Loucy (cell line): ENCODE results near the gene BUB1.

Source experiments
- H2AFZ ChIP-seq: fragments of 200-600 bp; sonication (generic); 2 replicates; pipeline ENCODE4 v1.6.0; 2016; ENCODE audit warnings: antibody characterized with exemption, mild to moderate bottlenecking, low read length, moderate library complexity
- H3F3A ChIP-seq: fragments of 200-600 bp; 2 replicates; pipeline ENCODE4 v1.6.0; 2016; ENCODE audit warnings: antibody characterized with exemption, low read depth, mild to moderate bottlenecking
- H3K27me3 ChIP-seq: fragments of 200-600 bp; sonication (generic); 2 replicates; pipeline ENCODE4 v1.6.1; 2014; ENCODE audit warnings: low read length, mild to moderate bottlenecking; ENCODE audit not compliant: insufficient read depth, poor library complexity, severe bottlenecking
- H3K36me3 ChIP-seq: fragments of 200-600 bp; sonication (generic); 2 replicates; pipeline ENCODE4 v1.6.1; 2016; ENCODE audit warnings: low read length; ENCODE audit not compliant: insufficient read depth
- H3K4me1 ChIP-seq: fragments of 200-600 bp; sonication (generic); 2 replicates; pipeline ENCODE4 v1.5.1; 2014; ENCODE audit warnings: low read length, mild to moderate bottlenecking; ENCODE audit not compliant: insufficient read depth, poor library complexity, severe bottlenecking
- H3K4me2 ChIP-seq: fragments of 200-600 bp; sonication (generic); 2 replicates; pipeline ENCODE4 v1.6.0; 2014; ENCODE audit warnings: antibody characterized with exemption, low read length, low read depth, mild to moderate bottlenecking; ENCODE audit not compliant: poor library complexity, severe bottlenecking
- H3K4me3 ChIP-seq: fragments of 200-600 bp; sonication (generic); 2 replicates; pipeline ENCODE4 v1.5.1; 2014; ENCODE audit warnings: low read length, mild to moderate bottlenecking, mixed read lengths; ENCODE audit not compliant: poor library complexity, severe bottlenecking
- H3K79me2 ChIP-seq: fragments of 200-600 bp; sonication (generic); 2 replicates; pipeline ENCODE4 v1.6.1; 2014; ENCODE audit warnings: low read length; ENCODE audit not compliant: insufficient read depth
- H3K9ac ChIP-seq: fragments of 200-600 bp; sonication (generic); 2 replicates; pipeline ENCODE4 v1.6.0; 2014; ENCODE audit warnings: mild to moderate bottlenecking, low read depth, low read length, moderate library complexity; ENCODE audit not compliant: poor library complexity, severe bottlenecking
- H3K9me2 ChIP-seq: fragments of 200-600 bp; sonication (generic); replicated peaks from 2 replicates; pipeline ENCODE4 v1.6.1; 2016; ENCODE audit warnings: low read depth, low read length, mixed read lengths
- H3K9me3 ChIP-seq: fragments of 200-600 bp; sonication (generic); 2 replicates; pipeline ENCODE4 v1.6.1; 2014; ENCODE audit warnings: mild to moderate bottlenecking, antibody characterized with exemption, low read length, low read depth; ENCODE audit not compliant: insufficient read depth
- H4K20me1 ChIP-seq: fragments of 200-600 bp; sonication (generic); 2 replicates; pipeline ENCODE4 v1.6.0; 2014; ENCODE audit warnings: antibody characterized with exemption, low read length, mild to moderate bottlenecking; ENCODE audit not compliant: insufficient read depth, poor library complexity, severe bottlenecking
- CTCF ChIP-seq: fragments of 200-600 bp; sonication (generic); conservative IDR thresholded peaks from 2 replicates; pipeline ENCODE4 v1.5.1; 2014; ENCODE audit warnings: mild to moderate bottlenecking, antibody characterized with exemption, low read length
- EZH2phosphoT487 ChIP-seq: fragments of 200-600 bp; IDR thresholded peaks from 2 replicates; pipeline ENCODE4 v1.6.1; 2018; ENCODE audit warnings: antibody characterized with exemption, mild to moderate bottlenecking, moderate library complexity, borderline replicate concordance

BUB1 gene

GRCh38 chr2:110677080-110677479, 783 bp downstream of the BUB1 start:
- peaks cover 20% of the 10 kb centered on the region; the same call in 1 of the 2 replicates for H3K36me3 ChIP-seq
- H3K9ac ChIP-seq, result peak overlapping the region; percentile 99
- TF ChIP-seq EZH2phosphoT487 (no peak), CTCF (no peak)
- no peak overlapping the region for H2AFZ ChIP-seq
- H3K9me2 ChIP-seq, result no peaks in the 10 kb centered on the region
- peak overlapping the region; percentile 97 for H3K4me2 ChIP-seq
- H3F3A ChIP-seq, result no peaks in the 10 kb centered on the region; the same call in 1 of the 2 replicates
- peaks cover 37% of the 10 kb centered on the region for H4K20me1 ChIP-seq
- H3K4me3 ChIP-seq, result peak overlapping the region; percentile 88
- no peaks in the 10 kb centered on the region for H3K9me3 ChIP-seq
- H3K4me1 ChIP-seq, result peaks cover 47% of the 10 kb centered on the region
- no peaks in the 10 kb centered on the region for H3K27me3 ChIP-seq
- H3K79me2 ChIP-seq, result peaks cover 71% of the 10 kb centered on the region

- no peak for TF ChIP-seq CTCF
- no peak for TF ChIP-seq EZH2phosphoT487
- Histone ChIP-seq H3K27me3 (no peaks in the 10 kb centered on the region), H4K20me1 (peaks cover 44% of the 10 kb centered on the region), H3K9me2 (no peaks in the 10 kb centered on the region), H3K36me3 (peaks cover 28% of the 10 kb centered on the region), H3K79me2 (peaks cover 85% of the 10 kb centered on the region), H3K9ac (peak overlapping the region; percentile 99), H3K4me1 (peaks cover 60% of the 10 kb centered on the region), H3K4me3 (peak overlapping the region; percentile 88), H2AFZ (no peak overlapping the region), H3K4me2 (peak overlapping the region; percentile 97), H3K9me3 (no peaks in the 10 kb centered on the region), H3F3A (no peaks in the 10 kb centered on the region; the same call in 1 of the 2 replicates)
These were observed 2.2 kb downstream of the BUB1 start for GRCh38 chr2:110675679-110676078.

- Histone ChIP-seq H3K4me1 (peaks cover 62% of the 10 kb centered on the region), H3K9me3 (no peaks in the 10 kb centered on the region), H3K36me3 (peaks cover 36% of the 10 kb centered on the region), H3K79me2 (peaks cover 92% of the 10 kb centered on the region), H3F3A (no peaks in the 10 kb centered on the region; the same call in 1 of the 2 replicates), H2AFZ (no peak overlapping the region), H4K20me1 (peaks cover 49% of the 10 kb centered on the region), H3K4me3 (peak overlapping the region; percentile 88), H3K9ac (peak overlapping the region; percentile 64), H3K4me2 (peak overlapping the region; percentile 97), H3K27me3 (no peaks in the 10 kb centered on the region), H3K9me2 (no peaks in the 10 kb centered on the region)
- TF ChIP-seq CTCF, result no peak
- no peak for TF ChIP-seq EZH2phosphoT487
These were observed 3.0 kb downstream of the BUB1 start for GRCh38 chr2:110674620-110675555.
